ENCODE data around the gene RGS16. TPM values are rescaled to one million over a fixed set of nuclear protein-coding genes. Genes with fewer than 3 reads are reported as not detected.

RGS16 gene
- total RNA-seq, 4 donors from 2014 or later = 1.2 to 3.9 (median 3.5) TPM; not detected in 1

- Histone ChIP-seq H3K27me3 (no peaks in the 10 kb centered on the region), H3K4me1 (no peaks in the 10 kb centered on the region), H3K4me3 (no peak overlapping the region), H3K9me3 (no peaks in the 10 kb centered on the region), H3K27ac (no peak overlapping the region), H3K36me3 (no peaks in the 10 kb centered on the region)
- no peak for DNase-seq
- intact Hi-C loops (cut with DNase I; ENCODE audit: low total_unique reads) = no loop called here
- TF ChIP-seq CTCF (IDR thresholded peaks at IDR 0.05) (no peak), POLR2A (IDR thresholded peaks at IDR 0.05) (no peak)
These were observed 44.9 kb upstream of the RGS16 start for GRCh38 chr1:182649041-182649440.

- no peak overlapping the region for H3K4me3 ChIP-seq
- no peak for TF ChIP-seq CTCF (IDR thresholded peaks at IDR 0.05)
- TF ChIP-seq POLR2A (IDR thresholded peaks at IDR 0.05) = no peak
- no peaks in the 10 kb centered on the region for H3K36me3 ChIP-seq
- no peaks in the 10 kb centered on the region for H3K27me3 ChIP-seq
- intact Hi-C loops (cut with DNase I; ENCODE audit: low total_unique reads) = no loop called here
- H3K27ac ChIP-seq = no peak overlapping the region
- no peak for DNase-seq
- H3K9me3 ChIP-seq = no peaks in the 10 kb centered on the region
- H3K4me1 ChIP-seq = no peaks in the 10 kb centered on the region
These were observed 42.5 kb upstream of the RGS16 start for GRCh38 chr1:182646739-182647138.

- no peak for TF ChIP-seq POLR2A (IDR thresholded peaks at IDR 0.05)
- TF ChIP-seq CTCF (IDR thresholded peaks at IDR 0.05) = no peak
- no peaks in the 10 kb centered on the region for H3K36me3 ChIP-seq
- no peak overlapping the region for H3K4me3 ChIP-seq
- DNase-seq = no peak
- H3K27me3 ChIP-seq = no peaks in the 10 kb centered on the region
- no peak overlapping the region for H3K27ac ChIP-seq
- H3K4me1 ChIP-seq = no peaks in the 10 kb centered on the region
- intact Hi-C loops (cut with DNase I; ENCODE audit: low total_unique reads) = no loop called here
- H3K9me3 ChIP-seq = no peaks in the 10 kb centered on the region
These were observed 40.7 kb upstream of the RGS16 start for GRCh38 chr1:182644886-182645285.

- intact Hi-C loops (cut with DNase I; ENCODE audit: low total_unique reads) = no loop called here
- DNase-seq = no peak
- no peak overlapping the region for H3K4me3 ChIP-seq
- no peaks in the 10 kb centered on the region for H3K4me1 ChIP-seq
- no peak overlapping the region for H3K27ac ChIP-seq
- no peaks in the 10 kb centered on the region for H3K9me3 ChIP-seq
- H3K27me3 ChIP-seq = no peaks in the 10 kb centered on the region
- H3K36me3 ChIP-seq = no peaks in the 10 kb centered on the region
- TF ChIP-seq CTCF (IDR thresholded peaks at IDR 0.05) (no peak), POLR2A (IDR thresholded peaks at IDR 0.05) (no peak)
These were observed 39.5 kb upstream of the RGS16 start for GRCh38 chr1:182643699-182644098.

- Histone ChIP-seq H3K27ac (no peak overlapping the region), H3K36me3 (no peaks in the 10 kb centered on the region), H3K4me1 (no peaks in the 10 kb centered on the region), H3K4me3 (no peak overlapping the region), H3K9me3 (no peaks in the 10 kb centered on the region), H3K27me3 (no peaks in the 10 kb centered on the region)
- no peak for TF ChIP-seq CTCF (IDR thresholded peaks at IDR 0.05)
- TF ChIP-seq POLR2A (IDR thresholded peaks at IDR 0.05) = no peak
- DNase-seq = no peak
- intact Hi-C loops (cut with DNase I; ENCODE audit: low total_unique reads) = no loop called here
These were observed 38.3 kb upstream of the RGS16 start for GRCh38 chr1:182642461-182642860.

All from uterus (tissue), 4 donors.